ENCODE results near the gene ZNF234. TPM values are rescaled to one million over a fixed set of nuclear protein-coding genes. Genes with fewer than 3 reads are reported as not detected.
A peak's percentile ranks its signal among the peaks of the same experiment; 100 is the strongest.
"Not testable (repeated sequence)": the region's sequence is repeated elsewhere in the genome, so short reads cannot be mapped to it uniquely, and the experiment has no call there.

The ZNF234 gene
- total RNA-seq, 1 donor from 2014 or later: 16.1 TPM

DNA sequence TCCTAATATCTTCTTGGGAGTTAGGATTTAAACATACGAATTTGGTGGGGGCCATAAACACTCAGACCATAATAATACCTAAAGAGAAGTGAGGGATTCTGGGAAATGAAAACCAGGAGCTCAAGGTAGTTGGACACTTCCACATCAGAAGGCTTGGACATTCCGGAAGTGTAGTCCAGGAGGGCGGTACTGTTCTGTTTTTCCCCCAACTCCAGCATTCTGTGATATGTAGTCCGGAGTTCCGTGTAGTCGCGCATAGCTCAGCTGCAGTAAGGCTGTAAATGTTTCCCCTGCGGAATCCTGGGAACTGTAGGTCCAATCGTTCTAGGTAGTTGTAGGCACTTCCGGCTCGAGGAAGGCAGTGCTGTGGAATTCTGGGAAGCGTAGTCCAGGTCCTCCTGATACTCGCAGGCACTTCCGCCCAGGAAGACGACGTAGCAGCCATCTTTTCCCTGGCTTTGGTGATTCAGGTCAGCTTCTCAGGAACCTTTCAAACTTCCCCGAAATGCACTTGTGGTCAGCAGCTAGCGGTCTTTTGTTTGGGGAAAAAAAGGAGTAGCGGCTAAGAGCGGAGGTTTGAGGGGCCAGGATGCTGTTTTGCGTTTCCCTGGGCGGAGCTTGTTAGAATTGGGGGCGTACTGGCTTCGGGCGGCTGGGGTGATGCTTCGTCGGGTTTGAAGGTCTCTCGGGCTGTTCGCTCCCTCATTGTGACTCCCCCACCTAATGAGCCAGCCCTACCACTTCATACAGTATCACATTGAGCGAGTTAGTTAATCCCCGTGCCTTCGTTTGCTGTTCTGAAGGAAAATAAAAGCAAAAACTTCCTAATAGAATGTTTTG is 23.5 kb downstream of the ZNF234 start, which contains the start of gene ZNF226:
Gene ZNF226, plus strand, starts transcription at position 428 of the 840 bp plus-strand sequence. CDS start 4,981 bp downstream, outside the sequence.
- no peaks in the 10 kb centered on the region for H3K27me3 ChIP-seq (ENCODE audit: low read depth)

DNA sequence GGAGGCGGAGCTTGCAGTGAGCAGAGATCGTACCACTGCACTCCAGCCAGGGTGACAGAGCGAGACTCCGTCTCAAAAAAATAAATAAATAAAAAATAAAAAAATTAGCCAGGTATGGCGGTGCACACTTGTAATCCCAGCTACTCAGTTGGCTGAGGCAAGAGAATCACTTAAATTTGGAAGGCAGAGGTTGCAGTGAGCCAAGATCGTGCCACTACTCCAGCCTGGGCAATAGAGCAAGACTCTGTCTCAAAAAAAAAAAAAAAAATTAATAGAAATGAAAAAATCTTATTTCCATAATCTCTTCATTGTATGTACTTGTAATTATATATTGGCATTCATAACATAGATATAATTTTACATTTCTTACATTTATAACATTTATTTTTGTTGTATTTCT is 29.3 kb downstream of the ZNF234 start:
- H3K9me3 ChIP-seq: peaks cover 79% of the 10 kb centered on the region
- H3K27ac ChIP-seq; intact Hi-C loops (cut with DNase I); ATAC-seq; H3K4me3 ChIP-seq; DNase-seq; H3K27me3 ChIP-seq (ENCODE audit: low read depth); H3K4me1 ChIP-seq: not testable (repeated sequence)
- H3K36me3 ChIP-seq: peaks cover 71% of the 10 kb centered on the region

More for the DNA sequence above, 23.5 kb downstream of the ZNF234 start, which contains the start of gene ZNF226:
- peak within 1 kb of the TSS; percentile 71 for H3K4me3 ChIP-seq
- peaks cover 53% of the 10 kb centered on the region for H3K9me3 ChIP-seq
- H3K4me1 ChIP-seq: peaks cover 14% of the 10 kb centered on the region
- peak within 1 kb of the TSS; percentile 83 for H3K27ac ChIP-seq
- peak; percentile 100 for ATAC-seq
- H3K36me3 ChIP-seq: peaks cover 13% of the 10 kb centered on the region
- peak; percentile 90 for DNase-seq
- TF ChIP-seq, protein P1, sequence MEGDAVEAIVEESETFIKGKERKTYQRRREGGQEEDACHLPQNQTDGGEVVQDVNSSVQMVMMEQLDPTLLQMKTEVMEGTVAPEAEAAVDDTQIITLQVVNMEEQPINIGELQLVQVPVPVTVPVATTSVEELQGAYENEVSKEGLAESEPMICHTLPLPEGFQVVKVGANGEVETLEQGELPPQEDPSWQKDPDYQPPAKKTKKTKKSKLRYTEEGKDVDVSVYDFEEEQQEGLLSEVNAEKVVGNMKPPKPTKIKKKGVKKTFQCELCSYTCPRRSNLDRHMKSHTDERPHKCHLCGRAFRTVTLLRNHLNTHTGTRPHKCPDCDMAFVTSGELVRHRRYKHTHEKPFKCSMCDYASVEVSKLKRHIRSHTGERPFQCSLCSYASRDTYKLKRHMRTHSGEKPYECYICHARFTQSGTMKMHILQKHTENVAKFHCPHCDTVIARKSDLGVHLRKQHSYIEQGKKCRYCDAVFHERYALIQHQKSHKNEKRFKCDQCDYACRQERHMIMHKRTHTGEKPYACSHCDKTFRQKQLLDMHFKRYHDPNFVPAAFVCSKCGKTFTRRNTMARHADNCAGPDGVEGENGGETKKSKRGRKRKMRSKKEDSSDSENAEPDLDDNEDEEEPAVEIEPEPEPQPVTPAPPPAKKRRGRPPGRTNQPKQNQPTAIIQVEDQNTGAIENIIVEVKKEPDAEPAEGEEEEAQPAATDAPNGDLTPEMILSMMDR (IDR thresholded peaks at IDR 0.05): no peak
- intact Hi-C loops (cut with DNase I): no loop called here

DNA sequence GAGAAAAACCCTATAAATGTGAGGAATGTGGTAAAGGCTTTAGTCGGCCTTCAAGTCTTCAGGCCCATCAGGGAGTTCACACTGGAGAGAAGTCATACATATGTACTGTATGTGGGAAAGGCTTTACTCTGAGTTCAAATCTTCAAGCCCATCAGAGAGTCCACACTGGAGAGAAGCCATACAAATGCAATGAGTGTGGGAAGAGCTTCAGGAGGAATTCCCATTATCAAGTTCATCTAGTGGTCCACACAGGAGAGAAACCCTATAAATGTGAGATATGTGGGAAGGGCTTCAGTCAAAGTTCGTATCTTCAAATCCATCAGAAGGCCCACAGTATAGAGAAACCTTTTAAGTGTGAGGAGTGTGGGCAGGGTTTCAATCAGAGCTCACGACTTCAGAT is 35.2 kb downstream of the ZNF234 start:
- H3K36me3 ChIP-seq: peaks cover 52% of the 10 kb centered on the region

DNA sequence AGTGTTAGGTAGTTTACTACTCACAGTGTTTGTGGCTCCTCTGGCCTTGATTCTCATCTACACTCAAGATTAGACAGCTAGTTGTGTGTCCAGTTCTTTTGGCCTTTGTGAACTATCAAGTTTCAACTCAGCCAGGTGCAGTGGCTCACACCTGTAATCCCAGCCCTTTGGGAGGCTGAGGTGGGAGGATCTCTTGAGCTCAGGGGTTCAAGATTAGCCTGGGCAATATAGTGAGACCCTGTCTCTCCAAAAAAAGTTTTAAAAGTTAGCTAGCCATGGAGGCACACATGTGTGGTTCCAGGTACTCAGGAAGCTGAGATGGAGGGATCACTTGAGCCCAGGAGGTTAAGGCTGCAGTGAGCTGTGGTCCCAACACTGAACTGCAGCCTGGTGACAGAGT is 39.6 kb downstream of the ZNF234 start:
- H3K27ac ChIP-seq: no peak overlapping the region
- ATAC-seq (no peak), DNase-seq (no peak)
- intact Hi-C loops (cut with DNase I): no loop called here
- H3K36me3 ChIP-seq: peaks cover 8% of the 10 kb centered on the region
- H3K4me3 ChIP-seq: no peak overlapping the region
- H3K27me3 ChIP-seq (ENCODE audit: low read depth): no peaks in the 10 kb centered on the region
- peaks cover 85% of the 10 kb centered on the region for H3K9me3 ChIP-seq
- H3K4me1 ChIP-seq: no peaks in the 10 kb centered on the region
- TF ChIP-seq, protein P1 (IDR thresholded peaks at IDR 0.05): no peak

More for the DNA sequence above, 35.2 kb downstream of the ZNF234 start:
- Histone ChIP-seq H3K4me3 (no peak overlapping the region), H3K4me1 (no peaks in the 10 kb centered on the region), H3K27me3 (ENCODE audit: low read depth) (no peaks in the 10 kb centered on the region), H3K9me3 (peaks cover 97% of the 10 kb centered on the region), H3K27ac (no peak overlapping the region)
- no peak for DNase-seq
- no peak for ATAC-seq
- TF ChIP-seq, protein P1 (IDR thresholded peaks at IDR 0.05): no peak
- intact Hi-C loops (cut with DNase I): no loop called here

DNA sequence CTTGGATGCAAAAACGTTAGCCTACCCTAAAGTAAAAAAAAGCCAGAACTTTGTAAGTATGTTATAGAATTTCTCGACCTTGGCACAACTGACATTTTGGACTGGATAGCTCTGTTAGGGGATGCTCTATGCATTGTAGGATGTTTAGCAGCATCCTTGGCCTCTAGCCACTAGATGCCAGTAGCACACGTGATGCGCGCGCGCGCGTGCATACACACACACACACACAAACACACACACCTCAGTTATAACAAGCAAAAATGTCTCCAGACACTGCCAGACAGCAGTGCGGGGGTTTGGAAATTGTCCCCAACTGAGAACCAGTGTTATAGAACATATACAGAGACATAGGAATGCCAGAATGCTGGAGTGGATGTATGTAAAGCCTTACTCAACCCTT is 40.8 kb downstream of the ZNF234 start:
- no peaks in the 10 kb centered on the region for H3K36me3 ChIP-seq
- DNase-seq: no peak
- intact Hi-C loops (cut with DNase I): no loop called here
- H3K27ac ChIP-seq: no peak overlapping the region
- H3K4me1 ChIP-seq: no peaks in the 10 kb centered on the region
- ATAC-seq: no peak
- peaks cover 85% of the 10 kb centered on the region for H3K9me3 ChIP-seq
- TF ChIP-seq, protein P1 (IDR thresholded peaks at IDR 0.05): no peak
- H3K4me3 ChIP-seq: no peak overlapping the region
- H3K27me3 ChIP-seq (ENCODE audit: low read depth): no peaks in the 10 kb centered on the region

DNA sequence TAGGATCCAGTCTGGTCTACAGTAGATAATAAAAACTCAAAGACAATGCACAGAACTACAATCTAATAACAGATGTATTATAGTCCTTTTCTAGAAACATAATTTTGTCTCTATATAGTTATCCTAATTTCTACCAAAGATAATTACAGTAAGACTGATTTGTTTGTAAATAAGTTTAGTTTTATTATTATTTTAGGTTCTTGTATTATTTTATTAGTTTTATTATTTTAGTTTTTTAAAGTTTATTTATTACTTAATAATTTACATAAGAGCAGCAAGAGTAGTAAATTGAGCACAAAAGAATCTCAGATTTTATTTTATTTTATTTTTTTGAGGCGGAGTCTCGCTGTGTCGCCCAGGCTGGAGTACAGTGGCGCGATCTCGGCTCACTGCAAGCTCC is 48.7 kb downstream of the ZNF234 start:
- Histone ChIP-seq H3K27me3 (ENCODE audit: low read depth) (no peaks in the 10 kb centered on the region), H3K9me3 (peaks cover 36% of the 10 kb centered on the region), H3K4me1 (no peaks in the 10 kb centered on the region), H3K27ac (no peak overlapping the region), H3K36me3 (no peaks in the 10 kb centered on the region), H3K4me3 (no peak overlapping the region)
- no peak for DNase-seq
- intact Hi-C loops (cut with DNase I): no loop called here
- TF ChIP-seq, protein P1 (IDR thresholded peaks at IDR 0.05): no peak
- ATAC-seq: no peak
